Stimulated activated CD8-positive, alpha-beta memory T cell treated with anti-CD3 and anti-CD28 coated beads, Interleukin-7, amount 100 ng/mL, for 1 hour (primary cell): ENCODE results near the gene ADCYAP1R1.

Source experiments
- DNase-seq, 2 donors: peaks; one replicate each; pipeline ENCODE4 v3.0.0-alpha.2; 2020; ENCODE audit warnings: low read depth in 2 of 2

ADCYAP1R1 gene

GRCh38 chr7:31068006-31068675 lies 16.0 kb downstream of the ADCYAP1R1 start:
- no peak for DNase-seq

GRCh38 chr7:31069860-31070555 lies 17.9 kb downstream of the ADCYAP1R1 start:
- DNase-seq, result no peak

GRCh38 chr7:31070991-31071644 lies 19.0 kb downstream of the ADCYAP1R1 start:
- DNase-seq, result no peak

- DNase-seq, result no peak
Measured at GRCh38 chr7:31071645-31072029, 19.5 kb downstream of the ADCYAP1R1 start.

GRCh38 chr7:31073326-31074119 lies 21.4 kb downstream of the ADCYAP1R1 start:
- no peak for DNase-seq

GRCh38 chr7:31074120-31074383 lies 21.9 kb downstream of the ADCYAP1R1 start:
- no peak for DNase-seq

- no peak for DNase-seq
Measured at GRCh38 chr7:31074403-31075085, 22.4 kb downstream of the ADCYAP1R1 start.

- no peak for DNase-seq
Measured at GRCh38 chr7:31075086-31075405, 22.9 kb downstream of the ADCYAP1R1 start.

GRCh38 chr7:31076051-31076450 lies 23.9 kb downstream of the ADCYAP1R1 start:
- no peak for DNase-seq

GRCh38 chr7:31076641-31077310 lies 24.7 kb downstream of the ADCYAP1R1 start:
- no peak for DNase-seq

- DNase-seq, result no peak
Measured at GRCh38 chr7:31077484-31078362, 25.6 kb downstream of the ADCYAP1R1 start.

GRCh38 chr7:31078363-31078990 lies 26.4 kb downstream of the ADCYAP1R1 start:
- no peak for DNase-seq

GRCh38 chr7:31079126-31079823 lies 27.2 kb downstream of the ADCYAP1R1 start:
- no peak for DNase-seq

GRCh38 chr7:31079824-31080511 lies 27.9 kb downstream of the ADCYAP1R1 start:
- no peak for DNase-seq

- no peak for DNase-seq
Measured at GRCh38 chr7:31080763-31081162, 28.7 kb downstream of the ADCYAP1R1 start.

- DNase-seq, result no peak
Measured at GRCh38 chr7:31082017-31082416, 29.9 kb downstream of the ADCYAP1R1 start.

GRCh38 chr7:31082447-31082846 lies 30.3 kb downstream of the ADCYAP1R1 start:
- no peak for DNase-seq

GRCh38 chr7:31083210-31083786 lies 31.2 kb downstream of the ADCYAP1R1 start:
- no peak for DNase-seq
